Activated T-helper 1 cell treated with anti-CD3 and anti-CD28 coated beads, Interleukin-2, amount 50 U/mL, for 16 hours (primary cell): ENCODE data around the gene ENO3.

Experiments used
- DNase-seq, 2 donors: peaks; one replicate each; pipeline ENCODE4 v3.0.0-alpha.2; 2020; ENCODE audit warnings: low read depth in 1 of 2, low spot score in 1 of 2

Gene ENO3

DNA sequence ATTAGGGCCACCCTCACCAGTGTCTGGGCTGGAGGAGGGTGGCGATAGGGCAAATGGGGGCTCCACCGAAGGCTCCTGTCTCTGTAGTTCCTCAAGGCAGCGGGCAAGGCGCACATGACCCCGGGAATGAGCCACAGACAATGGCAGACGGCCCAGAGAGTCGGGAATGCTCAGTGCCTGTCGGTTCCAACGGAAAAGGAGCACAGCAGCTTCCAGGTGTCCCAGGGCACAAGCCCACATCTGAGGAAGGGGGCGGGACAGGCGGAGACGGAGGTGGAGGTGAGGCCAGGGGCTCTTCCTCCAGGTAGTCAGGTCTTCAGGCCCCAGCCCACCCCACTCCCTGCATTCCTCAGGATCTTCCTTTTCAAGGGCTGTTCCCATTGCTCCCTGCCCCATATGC is 21.8 kb downstream of the ENO3 start:
- no peak for DNase-seq

- no peak for DNase-seq
Measured at GRCh38 chr17:4973256-4974114, 22.6 kb downstream of the ENO3 start.

DNA sequence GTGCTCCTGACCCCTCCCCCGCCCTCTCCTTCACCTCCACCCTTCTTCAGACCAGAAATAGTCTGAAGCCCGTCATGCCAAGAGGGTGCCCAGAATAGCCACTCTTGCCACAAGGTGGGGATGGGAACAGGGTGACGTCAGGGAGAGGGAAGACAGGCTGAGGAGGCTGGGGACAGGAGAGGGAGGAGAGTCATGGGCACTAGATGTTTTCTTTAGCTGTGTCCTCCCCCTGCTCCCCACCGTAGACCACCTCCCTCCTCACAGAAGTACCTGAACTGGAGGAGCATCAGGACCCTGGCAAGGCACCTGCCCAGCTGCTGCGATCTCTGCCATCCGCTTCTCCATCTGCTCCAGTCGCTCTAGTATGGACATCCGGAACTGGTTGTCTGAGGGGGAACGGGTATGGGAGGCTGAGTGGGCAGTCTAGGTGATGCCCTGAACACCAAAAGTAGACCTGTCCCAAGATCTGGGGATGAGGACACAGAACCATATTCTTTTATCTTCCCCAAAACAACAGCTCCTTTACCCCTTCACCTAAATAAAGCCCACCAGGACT is 23.3 kb downstream of the ENO3 start:
- no peak for DNase-seq

- DNase-seq, result no peak
Measured at GRCh38 chr17:4978726-4979125, 27.8 kb downstream of the ENO3 start.

- no peak for DNase-seq
Measured at GRCh38 chr17:4980644-4981216, 29.8 kb downstream of the ENO3 start.

GRCh38 chr17:4982305-4982704 is 31.4 kb downstream of the ENO3 start:
- no peak for DNase-seq

- no peak for DNase-seq
Measured at GRCh38 chr17:4986403-4986802, 35.5 kb downstream of the ENO3 start.

DNA sequence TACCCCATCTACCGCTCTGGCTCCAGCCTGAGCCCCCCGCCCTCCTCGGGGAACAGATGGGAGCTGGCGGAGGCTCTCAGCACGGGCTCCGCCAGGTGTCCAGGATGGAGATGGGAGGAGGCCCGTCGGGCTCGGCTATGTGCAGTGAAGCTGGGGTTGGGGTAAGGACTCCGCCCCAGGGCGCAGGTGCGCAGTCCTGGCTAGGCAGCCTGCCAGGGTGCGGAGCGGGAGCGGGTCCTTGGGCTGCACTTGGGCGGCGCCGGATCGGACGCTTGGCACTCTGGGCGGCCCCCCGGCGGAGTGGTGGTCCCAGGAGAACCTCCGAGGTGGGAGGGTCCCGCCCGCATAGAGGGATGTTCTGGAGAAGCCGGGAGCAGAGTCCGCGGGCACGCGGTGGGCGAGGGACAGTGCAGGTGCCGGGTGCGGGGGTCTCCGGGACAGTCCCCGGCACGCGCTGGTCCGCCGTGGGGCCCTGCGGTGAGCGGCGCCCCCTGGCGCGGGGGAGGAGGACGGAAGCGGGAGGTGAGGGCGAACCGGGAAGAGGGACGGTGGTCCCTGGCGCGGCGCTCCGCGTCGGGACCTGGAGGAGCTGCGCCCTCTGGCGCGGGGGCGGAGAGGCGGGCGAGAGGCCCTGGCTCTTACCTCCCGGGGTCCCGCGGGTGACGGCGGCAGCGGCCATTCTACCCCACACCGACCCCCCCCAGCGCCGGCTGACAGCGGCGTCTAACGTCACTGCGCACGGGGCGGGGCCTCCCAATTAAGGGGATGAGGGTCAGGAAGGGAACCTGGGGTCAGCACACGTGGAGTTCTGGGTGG is 36.2 kb downstream of the ENO3 start, which contains the start of gene CAMTA2:
Gene CAMTA2, minus strand, starts transcription at position 725 of the 816 bp plus-strand sequence. CDS start 1,453 bp downstream, outside the sequence.
- DNase-seq, result peak; percentile 79 to 81

DNA sequence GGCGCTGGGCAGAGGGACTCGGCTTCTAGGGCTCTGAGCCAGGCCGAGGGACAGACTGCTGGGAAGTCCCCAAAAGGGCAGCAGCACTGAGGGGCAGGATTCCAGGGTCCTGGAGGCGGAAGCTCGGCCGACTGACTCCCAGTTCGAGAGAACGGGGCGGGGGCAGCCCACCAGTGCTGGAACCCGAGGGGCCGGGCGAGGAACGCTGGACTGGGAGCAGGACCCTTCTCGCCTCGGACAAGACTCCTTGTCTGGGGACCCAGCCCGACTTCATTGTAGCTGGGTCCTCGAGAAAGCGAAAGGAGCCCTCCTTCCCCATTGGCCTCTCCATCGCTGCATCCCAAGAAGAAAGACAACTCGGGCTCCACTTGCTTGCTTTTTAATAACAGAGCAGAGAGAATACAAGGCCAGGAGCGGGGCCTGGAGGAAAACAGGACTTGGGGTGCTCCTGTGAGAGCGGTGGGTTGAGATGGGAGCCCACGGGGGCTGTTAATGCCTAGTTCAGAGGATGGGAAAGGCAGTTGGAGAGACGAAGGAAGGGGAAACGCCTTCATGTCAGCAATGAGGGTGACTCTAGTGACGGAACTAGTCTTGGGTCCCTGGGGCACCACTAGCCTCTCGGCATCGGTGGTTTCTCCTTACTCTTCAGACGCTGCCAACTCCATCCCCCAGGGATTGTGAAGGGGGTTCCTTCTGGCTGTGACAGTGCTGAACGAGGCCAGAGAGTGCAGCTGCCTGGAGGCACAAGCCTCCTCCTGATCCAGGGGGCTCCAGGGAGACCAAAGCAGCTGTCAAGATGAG is 37.0 kb downstream of the ENO3 start:
- no peak for DNase-seq

GRCh38 chr17:4994081-4994595 is 43.2 kb downstream of the ENO3 start:
- no peak for DNase-seq

DNA sequence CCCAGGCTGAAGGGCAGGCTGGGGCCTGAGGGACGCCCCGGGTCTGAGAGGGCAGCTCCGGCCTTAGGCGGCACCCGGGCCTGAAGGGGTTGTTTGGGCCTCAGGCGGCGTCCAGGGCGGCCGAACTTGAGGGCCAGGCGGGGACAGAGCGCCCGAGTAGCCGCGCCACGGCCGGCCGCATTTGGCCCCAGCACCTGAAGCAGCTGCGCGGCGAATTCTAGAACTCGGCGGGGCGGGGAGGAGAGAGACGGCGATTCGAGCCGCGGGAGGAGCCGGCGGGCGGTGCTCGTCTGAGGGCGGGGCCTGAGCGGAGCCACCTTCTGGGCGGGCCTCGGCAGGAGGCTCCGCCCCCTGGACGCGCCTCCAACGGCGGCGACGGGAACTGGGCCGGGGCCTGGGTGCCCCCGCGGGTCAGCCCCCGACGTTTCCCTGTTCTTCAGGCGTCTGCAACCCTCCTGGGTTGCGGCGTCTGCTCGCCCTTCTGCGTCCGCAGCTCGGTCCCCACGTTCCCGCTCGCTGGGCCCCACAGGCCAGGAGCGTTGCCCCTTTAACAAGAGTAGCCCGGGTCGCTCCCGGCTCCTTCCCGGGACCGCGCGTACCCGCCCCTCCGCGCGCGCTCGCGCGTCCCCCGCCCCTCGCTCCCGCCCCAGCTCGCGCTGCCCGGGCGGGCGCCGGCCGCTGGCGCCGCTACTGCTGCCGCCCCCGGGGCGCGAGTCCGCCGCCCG is 46.5 kb downstream of the ENO3 start, which contains the start of the genes INCA1 and KIF1C:
Gene INCA1, minus strand, starts transcription at position 221 of the 725 bp plus-strand sequence. CDS start 3,085 bp downstream, outside the sequence.
Gene KIF1C, plus strand, starts transcription at position 649 of the 725 bp plus-strand sequence. CDS start 2,297 bp downstream, outside the sequence.
- DNase-seq, result peak; percentile 84

DNA sequence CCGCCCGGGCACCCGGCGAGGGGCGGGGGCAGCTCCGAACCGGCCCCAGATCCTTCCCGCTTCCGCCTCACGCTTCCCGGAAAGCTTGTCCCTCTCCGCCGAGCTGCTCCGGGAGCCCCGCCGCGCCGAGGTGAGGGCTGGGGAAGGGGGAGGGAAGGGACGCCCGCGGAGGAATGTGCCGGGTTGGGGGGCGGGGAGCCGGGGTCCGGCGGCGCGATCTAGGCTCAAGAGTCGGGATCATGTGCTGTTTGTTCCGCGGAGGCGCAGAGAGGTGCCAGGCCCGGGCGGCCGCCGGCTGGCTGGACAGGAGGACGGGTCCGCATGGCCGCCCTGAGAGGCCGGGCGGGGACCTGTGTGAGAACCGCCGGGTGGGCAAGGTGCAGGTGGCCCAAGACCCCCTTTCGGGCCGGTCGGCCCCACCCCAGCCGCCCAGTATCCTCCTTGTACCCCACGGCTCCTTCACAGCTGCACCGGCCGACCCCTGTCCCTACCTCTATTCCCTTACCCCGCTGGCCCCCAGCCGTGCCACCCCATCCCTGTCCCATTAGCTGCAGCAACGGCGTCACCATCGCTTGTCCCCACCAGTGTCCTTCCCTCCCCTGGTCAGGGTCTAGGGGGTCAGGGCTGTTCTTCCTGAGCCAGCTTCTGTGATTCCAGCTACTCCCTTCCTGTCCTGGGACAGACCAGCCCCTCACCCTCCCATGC is 47.3 kb downstream of the ENO3 start:
- no peak for DNase-seq

GRCh38 chr17:4998732-4999429 is 48.0 kb downstream of the ENO3 start:
- DNase-seq, result no peak

GRCh38 chr17:4999430-5000093 is 48.6 kb downstream of the ENO3 start:
- no peak for DNase-seq

DNA sequence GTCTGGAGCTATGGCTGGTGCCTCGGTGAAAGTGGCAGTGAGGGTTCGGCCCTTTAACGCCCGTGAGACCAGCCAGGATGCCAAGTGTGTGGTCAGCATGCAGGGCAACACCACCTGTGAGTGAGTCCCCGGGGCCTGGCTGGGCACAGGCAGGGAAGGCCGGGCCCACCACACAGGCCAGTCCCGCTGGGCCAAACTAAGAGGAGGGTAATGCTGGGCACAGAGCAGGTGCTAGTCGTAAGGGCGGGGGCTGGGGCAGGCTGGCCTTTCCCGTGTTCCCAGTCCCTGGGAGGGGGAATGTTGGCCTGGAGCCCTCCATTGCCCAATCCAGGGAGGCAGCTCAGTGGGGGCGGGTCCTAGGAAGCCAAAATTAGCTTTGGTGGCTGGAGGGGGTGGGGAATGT is 49.3 kb downstream of the ENO3 start:
- no peak for DNase-seq

- DNase-seq, result no peak
Measured at GRCh38 chr17:5002121-5002788, 51.3 kb downstream of the ENO3 start.

GRCh38 chr17:5003214-5003867 is 52.4 kb downstream of the ENO3 start:
- no peak for DNase-seq
